Bronchial epithelial cell (primary cell): ENCODE data around the gene DISC1. TPM values are rescaled to one million over a fixed set of nuclear protein-coding genes. Genes with fewer than 3 reads are reported as not detected.
"Not testable (repeated sequence)": the region's sequence is repeated elsewhere in the genome, so short reads cannot be mapped to it uniquely, and the experiment has no call there.

ENCODE experiments used
- DNase-seq: peaks from one replicate; pipeline ENCODE4 v3.0.0-alpha.2; 2010; ENCODE audit warnings: low read depth
- FAIRE-seq: peaks from 2 replicates; lab custom pipeline; 2011; peaks lifted over from hg19 to GRCh38; lab: Jason Lieb, UNC
- H3K27me3 ChIP-seq: 2 replicates; pipeline ENCODE4 v1.5.1; 2011; ENCODE audit warnings: low read length; ENCODE audit not compliant: control insufficient read depth, insufficient read depth
- H3K36me3 ChIP-seq: 2 replicates; pipeline ENCODE4 v1.5.1; 2011; ENCODE audit warnings: low read length; ENCODE audit not compliant: control insufficient read depth, insufficient read depth
- H3K4me3 ChIP-seq: 2 replicates; pipeline ENCODE4 v1.5.1; 2011; ENCODE audit warnings: mild to moderate bottlenecking, low read depth, low read length, control low read depth
- CTCF ChIP-seq: IDR thresholded peaks from 2 replicates; pipeline ENCODE4 v1.5.1; 2011; ENCODE audit warnings: mild to moderate bottlenecking, moderate library complexity, low read length, control low read depth, inconsistent platforms; ENCODE audit not compliant: insufficient read depth, severe bottlenecking
- total RNA-seq: library from RNA; depleted of rRNA; stranded (reverse); fragments of >200 nt; gene quantifications from 2 replicates; pipeline ENCODE4 v1.2.1, GENCODE V29; 2014

DISC1 gene
- total RNA-seq, 1 donor from 2014 or later = 0.79 TPM

GRCh38 chr1:231642618-231643017, 16.0 kb downstream of the DISC1 start:
- no peaks in the 10 kb centered on the region for H3K36me3 ChIP-seq
- no peaks in the 10 kb centered on the region for H3K27me3 ChIP-seq
- DNase-seq (no peak), FAIRE-seq (no peak)
- H3K4me3 ChIP-seq = no peak overlapping the region
- no peak for TF ChIP-seq CTCF

GRCh38 chr1:231643071-231643934, 16.7 kb downstream of the DISC1 start:
- Histone ChIP-seq H3K36me3 (no peaks in the 10 kb centered on the region), H3K4me3 (no peak overlapping the region), H3K27me3 (no peaks in the 10 kb centered on the region)
- TF ChIP-seq CTCF = no peak
- DNase-seq (no peak), FAIRE-seq (no peak)

- TF ChIP-seq CTCF = no peak
- Histone ChIP-seq H3K27me3 (no peaks in the 10 kb centered on the region), H3K4me3 (no peak overlapping the region), H3K36me3 (no peaks in the 10 kb centered on the region)
- DNase-seq = no peak
- FAIRE-seq = no peak
Measured at GRCh38 chr1:231643935-231644237, 17.3 kb downstream of the DISC1 start.

- H3K27me3 ChIP-seq, DNase-seq, H3K4me3 ChIP-seq, FAIRE-seq, H3K36me3 ChIP-seq: not testable (repeated sequence)
Measured at GRCh38 chr1:231645634-231646033, 19.0 kb downstream of the DISC1 start.

GRCh38 chr1:231646165-231646564, 19.6 kb downstream of the DISC1 start:
- DNase-seq, H3K27me3 ChIP-seq: not testable (repeated sequence)

GRCh38 chr1:231651621-231652260, 25.2 kb downstream of the DISC1 start:
- not testable (repeated sequence) for H3K27me3 ChIP-seq, H3K4me3 ChIP-seq, FAIRE-seq, H3K36me3 ChIP-seq
- DNase-seq = peak; percentile 62

More at GRCh38 chr1:231646165-231646564, 19.6 kb downstream of the DISC1 start:
- not testable (repeated sequence) for H3K36me3 ChIP-seq, FAIRE-seq, H3K4me3 ChIP-seq

- Histone ChIP-seq H3K27me3 (no peaks in the 10 kb centered on the region), H3K4me3 (no peak overlapping the region), H3K36me3 (no peaks in the 10 kb centered on the region)
- FAIRE-seq = no peak
- DNase-seq = no peak
- TF ChIP-seq CTCF = no peak
Measured at GRCh38 chr1:231653632-231654031, 27.0 kb downstream of the DISC1 start.
